ENCODE results near the gene RAI1.

Gene RAI1

GRCh38 chr17:17779015-17779611, 97.9 kb downstream of the RAI1 start:
- DNase-seq (ENCODE audit: low read depth in 2 of 2), result no peak
- no peak overlapping the region for H3K4me3 ChIP-seq (replicated peaks in 1 of 2; ENCODE audit: low read depth in 2 of 2, low read length in 2 of 2)
- TF ChIP-seq, protein P1, sequence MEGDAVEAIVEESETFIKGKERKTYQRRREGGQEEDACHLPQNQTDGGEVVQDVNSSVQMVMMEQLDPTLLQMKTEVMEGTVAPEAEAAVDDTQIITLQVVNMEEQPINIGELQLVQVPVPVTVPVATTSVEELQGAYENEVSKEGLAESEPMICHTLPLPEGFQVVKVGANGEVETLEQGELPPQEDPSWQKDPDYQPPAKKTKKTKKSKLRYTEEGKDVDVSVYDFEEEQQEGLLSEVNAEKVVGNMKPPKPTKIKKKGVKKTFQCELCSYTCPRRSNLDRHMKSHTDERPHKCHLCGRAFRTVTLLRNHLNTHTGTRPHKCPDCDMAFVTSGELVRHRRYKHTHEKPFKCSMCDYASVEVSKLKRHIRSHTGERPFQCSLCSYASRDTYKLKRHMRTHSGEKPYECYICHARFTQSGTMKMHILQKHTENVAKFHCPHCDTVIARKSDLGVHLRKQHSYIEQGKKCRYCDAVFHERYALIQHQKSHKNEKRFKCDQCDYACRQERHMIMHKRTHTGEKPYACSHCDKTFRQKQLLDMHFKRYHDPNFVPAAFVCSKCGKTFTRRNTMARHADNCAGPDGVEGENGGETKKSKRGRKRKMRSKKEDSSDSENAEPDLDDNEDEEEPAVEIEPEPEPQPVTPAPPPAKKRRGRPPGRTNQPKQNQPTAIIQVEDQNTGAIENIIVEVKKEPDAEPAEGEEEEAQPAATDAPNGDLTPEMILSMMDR (IDR thresholded peaks at IDR 0.05; ENCODE audit: low read depth, low read length), result no peak

DNA sequence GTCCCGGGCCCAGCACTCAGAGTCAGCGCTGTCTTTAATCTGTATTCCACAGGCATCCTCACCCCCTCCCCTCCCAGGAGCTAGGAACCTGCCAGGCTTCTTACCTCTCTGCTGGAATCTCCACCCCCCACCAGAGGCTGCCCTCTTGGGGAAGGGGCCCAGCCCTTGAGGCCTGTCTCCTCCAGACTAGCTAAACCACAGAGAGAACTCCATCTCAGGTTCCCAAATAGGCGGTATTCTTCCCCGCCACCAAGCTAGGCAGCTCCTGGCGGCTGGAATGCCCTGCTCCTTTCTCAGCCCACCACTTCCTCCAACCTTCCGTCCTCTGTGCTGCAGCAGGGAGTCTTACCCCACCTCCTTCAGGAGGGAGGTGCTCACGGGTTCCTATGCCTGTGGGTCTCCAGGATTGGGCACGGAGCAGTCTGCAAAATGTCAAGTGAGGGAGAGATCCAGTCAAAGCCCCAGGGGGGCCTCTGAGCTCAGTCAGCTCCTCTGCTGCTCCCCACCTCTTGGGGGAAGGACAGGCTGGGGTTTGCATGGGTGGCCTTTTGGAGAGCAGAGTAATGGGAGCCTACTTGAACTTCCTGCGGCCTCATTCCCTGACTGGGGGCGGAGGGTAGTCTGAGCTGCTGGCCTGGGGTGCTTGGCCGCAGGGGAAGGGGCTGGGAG, 99.8 kb downstream of the RAI1 start:
- no peak overlapping the region for H3K4me3 ChIP-seq (replicated peaks in 1 of 2; ENCODE audit: low read depth in 2 of 2, low read length in 2 of 2)
- peak in 1 of 2 donors; percentile 83 for DNase-seq (ENCODE audit: low read depth in 2 of 2)
- TF ChIP-seq, protein P1 (IDR thresholded peaks at IDR 0.05; ENCODE audit: low read depth, low read length), result no peak

- peak overlapping the region; percentile 22 to 30 for H3K4me3 ChIP-seq (replicated peaks in 1 of 2; ENCODE audit: low read depth in 2 of 2, low read length in 2 of 2)
- TF ChIP-seq, protein P1 (IDR thresholded peaks at IDR 0.05; ENCODE audit: low read depth, low read length), result no peak
- peak; percentile 43 to 65 for DNase-seq (ENCODE audit: low read depth in 2 of 2)
Observed at GRCh38 chr17:17781591-17782496, 100.6 kb downstream of the RAI1 start.

DNA sequence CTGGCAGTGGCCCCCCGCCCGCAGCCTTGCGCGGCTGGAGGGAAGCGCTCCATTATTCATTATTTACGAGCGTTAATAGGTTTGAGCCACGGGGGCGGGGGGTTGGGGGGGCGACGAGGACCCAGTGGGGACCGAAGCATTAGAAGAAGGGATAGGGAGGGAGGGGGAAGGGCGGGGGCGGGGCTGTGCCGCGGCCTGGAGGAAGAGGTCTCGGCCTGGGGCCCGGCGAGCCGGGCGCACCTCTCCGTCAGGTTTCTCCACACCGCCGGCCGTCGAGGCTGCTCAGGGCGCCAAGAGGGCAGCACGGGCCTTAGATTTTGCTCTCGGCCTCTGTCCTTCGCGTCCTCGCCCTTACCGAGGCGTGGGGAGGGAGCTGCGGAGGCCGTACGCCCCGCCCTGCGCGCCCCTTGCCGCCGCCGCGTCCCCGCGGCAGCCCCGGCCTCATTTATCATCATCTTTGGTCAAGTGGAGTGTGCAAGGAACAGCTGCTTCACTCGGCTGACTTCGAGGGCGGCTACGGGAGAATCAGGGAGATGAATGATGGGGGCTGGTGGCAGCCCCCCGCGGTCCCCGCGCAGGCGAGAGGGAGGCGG, 101.4 kb downstream of the RAI1 start:
- no peak for DNase-seq (ENCODE audit: low read depth in 2 of 2)
- TF ChIP-seq, protein P1 (IDR thresholded peaks at IDR 0.05; ENCODE audit: low read depth, low read length), result no peak

DNA sequence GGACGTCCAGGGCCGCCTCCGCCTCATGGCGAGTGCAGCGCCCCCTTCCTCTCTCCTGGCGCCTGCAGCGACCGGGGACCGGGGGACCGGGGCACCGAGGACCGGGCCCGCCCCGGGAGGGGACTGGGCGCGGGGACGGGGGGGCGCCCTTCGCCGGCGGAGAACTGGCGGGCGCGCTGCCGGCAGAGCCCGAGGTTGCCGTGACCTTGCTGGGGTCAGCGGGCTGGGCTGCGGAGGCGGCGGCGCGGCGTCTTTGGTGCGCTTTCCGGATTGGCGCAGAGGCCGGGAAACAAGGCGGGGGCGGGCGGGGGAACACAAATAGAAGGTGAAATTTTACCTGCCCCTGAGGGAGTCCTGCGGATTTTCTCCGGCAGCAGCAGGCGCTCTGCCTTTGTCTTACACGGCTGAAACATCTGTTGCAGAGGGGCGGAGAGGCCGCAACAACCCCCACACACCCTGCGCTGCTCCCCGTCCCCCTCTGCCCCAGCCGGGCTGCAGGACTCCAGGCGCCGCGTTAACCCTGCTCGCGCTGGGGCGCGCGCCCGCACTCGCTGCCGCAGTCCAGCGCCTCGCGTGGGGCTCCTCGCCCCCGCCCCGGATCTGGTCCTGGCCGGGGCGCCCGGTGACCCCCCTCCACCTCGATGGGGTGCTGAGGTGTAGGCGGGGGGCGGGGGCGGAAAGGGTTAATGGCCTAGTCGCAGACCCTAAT, 102.0 kb downstream of the RAI1 start:
- H3K4me3 ChIP-seq (replicated peaks in 1 of 2; ENCODE audit: low read depth in 2 of 2, low read length in 2 of 2), result peak overlapping the region; percentile 33 to 45
- DNase-seq (ENCODE audit: low read depth in 2 of 2), result peak; percentile 27 to 35
- TF ChIP-seq, protein P1 (IDR thresholded peaks at IDR 0.05; ENCODE audit: low read depth, low read length), result no peak

More for the DNA sequence above, 101.4 kb downstream of the RAI1 start:
- H3K4me3 ChIP-seq (replicated peaks in 1 of 2; ENCODE audit: low read depth in 2 of 2, low read length in 2 of 2), result peak overlapping the region; percentile 21 to 45
